OCI-LY7 (cell line): Measurements from ENCODE around the gene SESN3. TPM values are rescaled to one million over a fixed set of nuclear protein-coding genes. Genes with fewer than 3 reads are reported as not detected.
A peak's percentile ranks its signal among the peaks of the same experiment; 100 is the strongest.

Experiments
- BruUV-seq: library from RNA; stranded (reverse); fragments of 400-500 nt; replicated peaks from 2 replicates; lab custom pipeline; 2021; lab: Mats Ljungman, UMichigan
- CTCF ChIA-PET: fragments of 300-600 bp; sonication (Branson Sonifier 250); formaldehyde crosslinking; loops from one replicate; lab custom pipeline; 2022; ENCODE audit warnings: antibody characterized with exemption; ENCODE audit not compliant: unreplicated experiment; lab: Charles Lee
- POLR2A ChIA-PET: fragments of 300-600 bp; sonication (Branson Sonifier 250); formaldehyde crosslinking; loops from one replicate; lab custom pipeline; 2022; ENCODE audit warnings: antibody characterized with exemption; lab: Charles Lee
- DNase-seq: peaks from one replicate; pipeline ENCODE4 v3.0.0-alpha.2; 2015; ENCODE audit warnings: low spot score
- H2AFZ ChIP-seq: fragments of 200-600 bp; sonication (generic), shearing (Covaris generic); 2 replicates; pipeline ENCODE4 v1.6.1; 2014; ENCODE audit warnings: mild to moderate bottlenecking, antibody characterized with exemption, low read length, moderate library complexity
- H3K27ac ChIP-seq: fragments of 200-600 bp; sonication (generic); 2 replicates; pipeline ENCODE4 v1.5.1; 2014; ENCODE audit warnings: mixed run types, low read depth, mild to moderate bottlenecking, moderate library complexity, low read length, inconsistent platforms; ENCODE audit not compliant: poor library complexity, severe bottlenecking
- H3K36me3 ChIP-seq: fragments of 200-600 bp; sonication (generic); 2 replicates; pipeline ENCODE4 v1.6.1; 2014; ENCODE audit warnings: mild to moderate bottlenecking, antibody characterized with exemption, low read length, moderate library complexity, mixed read lengths; ENCODE audit not compliant: insufficient read depth
- H3K4me1 ChIP-seq: fragments of 200-600 bp; sonication (generic); 2 replicates; pipeline ENCODE4 v1.5.1; 2014; ENCODE audit warnings: mild to moderate bottlenecking, low read length; ENCODE audit not compliant: insufficient read depth, poor library complexity, severe bottlenecking
- H3K4me2 ChIP-seq: fragments of 200-600 bp; sonication (generic); 2 replicates; pipeline ENCODE4 v1.6.1; 2014; ENCODE audit warnings: mild to moderate bottlenecking, low read length
- H3K4me3 ChIP-seq: fragments of 200-600 bp; sonication (generic); 2 replicates; pipeline ENCODE4 v1.5.1; 2014; ENCODE audit warnings: mild to moderate bottlenecking, low read depth, low read length; ENCODE audit not compliant: poor library complexity, severe bottlenecking
- H3K79me2 ChIP-seq: fragments of 200-600 bp; sonication (generic); 2 replicates; pipeline ENCODE4 v1.6.1; 2016; ENCODE audit warnings: low read depth, mild to moderate bottlenecking, low read length, moderate library complexity, mixed read lengths; ENCODE audit not compliant: insufficient read depth
- H3K9me2 ChIP-seq: fragments of 200-600 bp; sonication (generic); 2 replicates; pipeline ENCODE4 v1.6.1; 2016; ENCODE audit warnings: mild to moderate bottlenecking, low read length, mixed read lengths; ENCODE audit not compliant: insufficient read depth
- H3K9me3 ChIP-seq: fragments of 200-600 bp; sonication (generic); 2 replicates; pipeline ENCODE4 v1.6.1; 2014; ENCODE audit warnings: mild to moderate bottlenecking, mixed run types, low read length, mixed read lengths
- H4K20me1 ChIP-seq: fragments of 200-600 bp; sonication (generic); 2 replicates; pipeline ENCODE4 v1.6.1; 2014; ENCODE audit warnings: mild to moderate bottlenecking, antibody characterized with exemption, low read length, moderate library complexity, mixed read lengths; ENCODE audit not compliant: insufficient read depth
- EZH2phosphoT487 ChIP-seq: fragments of 200-600 bp; sonication (generic); IDR thresholded peaks from 2 replicates; pipeline ENCODE4 v1.6.1; 2018; ENCODE audit warnings: low read depth, borderline replicate concordance, mild to moderate bottlenecking, mixed run types, antibody characterized with exemption, low read length, moderate library complexity, mixed read lengths
- intact Hi-C: fragments of 100-400 bp; cut with micrococcal nuclease; formaldehyde crosslinking; loops from one replicate; pipeline ENCODE4 v1.10.0; 2022; ENCODE audit not compliant: unreplicated experiment
- total RNA-seq, 2 experiments: library from RNA; depleted of rRNA in 1 of 2; stranded (reverse); fragments of >200 nt in 1 of 2; shearing (Covaris generic) in 1 of 2; gene quantifications; 2 replicates each; pipeline ENCODE4 v1.2.3, GENCODE V29; 2014 to 2022
- TF ChIP-seq, protein P1 (sequence below): fragments of 200-600 bp; sonication (generic); conservative IDR thresholded peaks from 2 replicates; pipeline ENCODE4 v1.5.1; 2014; ENCODE audit warnings: mild to moderate bottlenecking, antibody characterized with exemption, low read length, moderate library complexity, mixed read lengths

SESN3 gene
- total RNA-seq, 2 experiments from 2014 or later, result 4.4 to 9.6 TPM

DNA sequence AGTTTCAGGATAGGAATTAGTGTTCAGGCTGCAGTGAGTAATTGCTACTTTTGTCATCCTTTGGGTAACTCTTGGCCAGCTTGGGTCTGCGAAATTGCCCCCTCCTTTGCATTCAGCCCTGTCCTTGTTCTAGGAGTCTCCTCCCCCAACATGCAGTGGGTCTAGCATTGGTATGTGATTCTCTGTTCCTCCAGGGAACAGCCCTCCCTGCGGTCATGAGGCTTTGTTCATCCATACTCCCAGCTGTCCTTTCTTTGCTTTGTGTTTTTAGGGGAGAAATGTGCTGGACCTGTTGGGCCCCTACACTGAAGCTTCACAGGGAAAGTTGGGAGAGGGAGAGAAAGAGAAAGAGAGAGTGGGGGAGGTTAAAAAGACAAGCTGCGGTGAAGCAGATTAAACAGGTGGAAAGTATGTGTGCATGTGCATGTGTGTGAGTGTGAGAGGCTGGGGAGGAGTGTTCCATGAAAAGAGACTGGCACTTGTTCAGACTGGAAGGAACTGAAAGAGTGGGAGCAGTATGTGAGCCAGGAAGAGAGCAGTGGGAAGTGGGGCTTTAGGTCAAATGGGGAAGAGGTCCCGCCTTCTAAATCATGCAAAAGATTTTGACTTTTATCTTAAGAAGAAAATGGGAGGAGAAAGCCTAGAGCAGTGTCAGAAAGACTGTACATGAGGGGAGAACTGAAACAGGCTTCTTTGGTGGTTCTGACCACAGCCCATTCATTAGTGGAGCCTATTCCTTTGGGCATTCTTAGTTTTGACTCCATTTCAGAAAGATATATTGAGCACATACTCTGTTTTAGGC lies 17.9 kb upstream of the SESN3 start:
- ChIA-PET CTCF (interaction anchor here (2.2 kb wide), 1 partner anchor 18 kb away, joined by 8 read pairs; the partner anchor contains the start of gene SESN3), POLR2A (interaction anchor here (0.6 to 1.6 kb wide), 11 partner anchors 8 to 470 kb away, joined by 3 to 13 read pairs (median 3); partner anchors contain the start of gene SESN3)
- Histone ChIP-seq H3K4me2 (peak overlapping the region; percentile 77), H3K9me2 (no peaks in the 10 kb centered on the region), H3K27ac (peak overlapping the region; percentile 38), H3K36me3 (no peaks in the 10 kb centered on the region), H3K79me2 (no peaks in the 10 kb centered on the region), H3K4me3 (peak overlapping the region; percentile 53), H4K20me1 (no peaks in the 10 kb centered on the region), H2AFZ (peak overlapping the region; percentile 97), H3K4me1 (peaks cover 45% of the 10 kb centered on the region), H3K9me3 (no peaks in the 10 kb centered on the region)
- no TSS peak for BruUV-seq
- peak; percentile 46 for DNase-seq
- intact Hi-C loops, result no loop called here
- no peak for TF ChIP-seq EZH2phosphoT487
- TF ChIP-seq, protein P1, sequence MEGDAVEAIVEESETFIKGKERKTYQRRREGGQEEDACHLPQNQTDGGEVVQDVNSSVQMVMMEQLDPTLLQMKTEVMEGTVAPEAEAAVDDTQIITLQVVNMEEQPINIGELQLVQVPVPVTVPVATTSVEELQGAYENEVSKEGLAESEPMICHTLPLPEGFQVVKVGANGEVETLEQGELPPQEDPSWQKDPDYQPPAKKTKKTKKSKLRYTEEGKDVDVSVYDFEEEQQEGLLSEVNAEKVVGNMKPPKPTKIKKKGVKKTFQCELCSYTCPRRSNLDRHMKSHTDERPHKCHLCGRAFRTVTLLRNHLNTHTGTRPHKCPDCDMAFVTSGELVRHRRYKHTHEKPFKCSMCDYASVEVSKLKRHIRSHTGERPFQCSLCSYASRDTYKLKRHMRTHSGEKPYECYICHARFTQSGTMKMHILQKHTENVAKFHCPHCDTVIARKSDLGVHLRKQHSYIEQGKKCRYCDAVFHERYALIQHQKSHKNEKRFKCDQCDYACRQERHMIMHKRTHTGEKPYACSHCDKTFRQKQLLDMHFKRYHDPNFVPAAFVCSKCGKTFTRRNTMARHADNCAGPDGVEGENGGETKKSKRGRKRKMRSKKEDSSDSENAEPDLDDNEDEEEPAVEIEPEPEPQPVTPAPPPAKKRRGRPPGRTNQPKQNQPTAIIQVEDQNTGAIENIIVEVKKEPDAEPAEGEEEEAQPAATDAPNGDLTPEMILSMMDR, result no peak

DNA sequence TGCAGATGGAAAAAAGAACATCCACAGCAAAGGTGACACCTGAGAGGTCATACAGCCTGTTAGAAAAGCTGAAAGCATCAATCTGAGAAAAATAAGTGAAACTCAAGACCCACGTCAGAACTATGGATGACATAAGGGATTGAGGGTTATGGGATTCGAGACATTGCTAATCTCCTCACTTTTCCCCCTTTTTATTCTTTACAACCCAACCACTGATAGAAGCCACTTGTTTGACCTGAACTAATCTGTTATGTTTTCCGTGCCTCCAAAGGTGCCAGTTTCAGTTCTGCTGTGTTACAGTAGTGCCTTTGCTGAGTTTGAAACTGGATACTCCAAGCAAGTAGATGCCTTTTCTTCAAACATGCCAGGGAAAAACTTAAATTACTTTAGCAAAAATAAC lies 16.9 kb upstream of the SESN3 start:
- POLR2A ChIA-PET, result interaction anchor here (0.6 to 1.6 kb wide), 8 partner anchors 9 to 471 kb away, joined by 3 to 4 read pairs (median 3); partner anchors contain the start of gene SESN3
- CTCF ChIA-PET, result interaction anchor here (2.2 kb wide), 1 partner anchor 17 kb away, joined by 8 read pairs; the partner anchor contains the start of gene SESN3
- no peaks in the 10 kb centered on the region for H3K79me2 ChIP-seq
- H3K36me3 ChIP-seq, result no peaks in the 10 kb centered on the region
- H3K9me3 ChIP-seq, result no peaks in the 10 kb centered on the region
- H4K20me1 ChIP-seq, result no peaks in the 10 kb centered on the region
- peak overlapping the region; percentile 30 for H3K4me3 ChIP-seq
- peak overlapping the region; percentile 7 for H3K27ac ChIP-seq
- H3K4me2 ChIP-seq, result peak overlapping the region; percentile 77
- TF ChIP-seq EZH2phosphoT487, result no peak
- TF ChIP-seq, protein P1, result no peak
- DNase-seq, result peak; percentile 30
- H3K4me1 ChIP-seq, result peaks cover 35% of the 10 kb centered on the region
- BruUV-seq, result no TSS peak
- H2AFZ ChIP-seq, result peak overlapping the region; percentile 97
- no peaks in the 10 kb centered on the region for H3K9me2 ChIP-seq
- intact Hi-C loops, result no loop called here
